Kidney epithelial cell (primary cell): ENCODE data around the gene RRAGC. TPM values are rescaled to one million over a fixed set of nuclear protein-coding genes. Genes with fewer than 3 reads are reported as not detected.

ENCODE experiments used
- DNase-seq: peaks from one replicate; pipeline ENCODE4 v3.0.0-alpha.2; 2010; ENCODE audit warnings: low read depth
- H3K27me3 ChIP-seq: 2 replicates; pipeline ENCODE4 v1.6.0; 2011; ENCODE audit warnings: low read length; ENCODE audit not compliant: control insufficient read depth, insufficient read depth
- H3K36me3 ChIP-seq: 2 replicates; pipeline ENCODE4 v1.5.1; 2011; ENCODE audit warnings: low read length; ENCODE audit not compliant: control insufficient read depth, insufficient read depth
- H3K4me3 ChIP-seq: 2 replicates; pipeline ENCODE4 v1.5.1; 2011; ENCODE audit warnings: low read depth, mild to moderate bottlenecking, control low read depth, low read length
- CTCF ChIP-seq: IDR thresholded peaks from 2 replicates; pipeline ENCODE4 v1.5.1; 2011; ENCODE audit warnings: mild to moderate bottlenecking, moderate library complexity, low read length, control low read depth, inconsistent platforms; ENCODE audit not compliant: insufficient read depth, poor library complexity, severe bottlenecking
- total RNA-seq: library from RNA; depleted of rRNA; stranded (reverse); fragments of >200 nt; gene quantifications from 2 replicates; pipeline ENCODE4 v1.2.3, GENCODE V29; 2015

Gene RRAGC
- 40.3 and 44.2 TPM in 2 replicates for total RNA-seq

- DNase-seq, result peak; percentile 89
- TF ChIP-seq CTCF, result no peak
- H3K27me3 ChIP-seq, result no peaks in the 10 kb centered on the region
- no peaks in the 10 kb centered on the region for H3K36me3 ChIP-seq
- H3K4me3 ChIP-seq, result peak within 1 kb of the TSS; percentile 78
These were observed at the start of gene RRAGC for GRCh38 chr1:38859561-38860453. TSS of gene RRAGC (minus strand) at chr1:38859772. CDS start at chr1:38859646, 126 bp downstream.

- no peaks in the 10 kb centered on the region for H3K36me3 ChIP-seq
- no peak for TF ChIP-seq CTCF
- DNase-seq, result no peak
- no peak overlapping the region for H3K4me3 ChIP-seq
- no peaks in the 10 kb centered on the region for H3K27me3 ChIP-seq
These were observed 49.2 kb upstream of the RRAGC start for GRCh38 chr1:38908821-38909220.

- Histone ChIP-seq H3K4me3 (no peak overlapping the region), H3K27me3 (no peaks in the 10 kb centered on the region), H3K36me3 (no peaks in the 10 kb centered on the region)
- DNase-seq, result no peak
- TF ChIP-seq CTCF, result no peak
These were observed 46.4 kb upstream of the RRAGC start for GRCh38 chr1:38905985-38906384.

- TF ChIP-seq CTCF, result no peak
- DNase-seq, result no peak
- no peaks in the 10 kb centered on the region for H3K36me3 ChIP-seq
- no peak overlapping the region for H3K4me3 ChIP-seq
- no peaks in the 10 kb centered on the region for H3K27me3 ChIP-seq
These were observed 40.0 kb upstream of the RRAGC start for GRCh38 chr1:38899560-38899959.

GRCh38 chr1:38898653-38899230 lies 39.2 kb upstream of the RRAGC start:
- no peak for TF ChIP-seq CTCF

More at GRCh38 chr1:38898653-38899230, 39.2 kb upstream of the RRAGC start:
- Histone ChIP-seq H3K36me3 (no peaks in the 10 kb centered on the region), H3K27me3 (no peaks in the 10 kb centered on the region), H3K4me3 (no peak overlapping the region)
- no peak for DNase-seq
